GM12892 (cell line): Measurements from ENCODE around the gene S100PBP.
"Not testable (repeated sequence)": the region's sequence is repeated elsewhere in the genome, so short reads cannot be mapped to it uniquely, and the experiment has no call there.

Experiments used
- DNase-seq: peaks from one replicate; pipeline ENCODE4 v3.0.0; 2011; ENCODE audit not compliant: insufficient read length
- FAIRE-seq: peaks from 2 replicates; lab custom pipeline; 2011; peaks lifted over from hg19 to GRCh38; lab: Jason Lieb, UNC
- POLR2A ChIP-seq: IDR thresholded peaks from 2 replicates; pipeline ENCODE4 v1.6.1; 2011; ENCODE audit warnings: low read depth, low read length, control low read depth
- POLR2AphosphoS5 ChIP-seq: IDR thresholded peaks from 2 replicates; pipeline ENCODE4 v1.6.1; 2011; ENCODE audit warnings: low read depth, low read length, control low read depth
- TAF1 ChIP-seq: IDR thresholded peaks from 2 replicates; pipeline ENCODE4 v1.6.1; 2011; ENCODE audit warnings: low read depth, mild to moderate bottlenecking, control low read depth, low read length, borderline replicate concordance

The S100PBP gene

DNA sequence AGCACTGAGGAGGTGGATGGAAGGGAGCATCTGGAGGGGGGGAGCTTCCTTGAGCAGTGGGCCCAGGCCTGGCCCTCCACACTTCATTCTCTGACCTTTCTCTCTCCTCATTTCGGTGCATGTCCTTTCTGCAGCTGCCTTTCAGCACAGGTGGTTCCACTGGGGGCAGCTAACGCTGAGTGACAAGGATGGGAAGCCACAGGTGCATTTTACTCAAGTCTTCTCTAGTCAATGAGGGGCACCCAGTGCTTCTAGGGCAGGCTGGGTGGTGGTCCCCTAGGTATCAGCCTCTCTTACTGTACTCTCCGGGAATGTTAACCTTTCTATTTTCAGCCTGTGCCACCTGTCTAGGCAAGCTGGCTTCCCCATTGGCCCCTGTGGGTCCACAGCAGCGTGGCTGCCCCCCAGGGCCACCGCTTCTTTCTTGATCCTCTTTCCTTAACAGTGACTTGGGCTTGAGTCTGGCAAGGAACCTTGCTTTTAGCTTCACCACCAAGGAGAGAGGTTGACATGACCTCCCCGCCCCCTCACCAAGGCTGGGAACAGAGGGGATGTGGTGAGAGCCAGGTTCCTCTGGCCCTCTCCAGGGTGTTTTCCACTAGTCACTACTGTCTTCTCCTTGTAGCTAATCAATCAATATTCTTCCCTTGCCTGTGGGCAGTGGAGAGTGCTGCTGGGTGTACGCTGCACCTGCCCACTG is 43.5 kb upstream of the S100PBP start:
- no peak for DNase-seq
- FAIRE-seq = no peak

GRCh38 chr1:32774464-32774808 is 43.0 kb upstream of the S100PBP start:
- TF ChIP-seq TAF1 (no peak), POLR2A (no peak), POLR2AphosphoS5 (no peak)
- DNase-seq (no peak), FAIRE-seq (no peak)

More for the DNA sequence above, 43.5 kb upstream of the S100PBP start:
- TF ChIP-seq POLR2A (peak; percentile 44; the same call in 1 of the 2 replicates), TAF1 (no peak), POLR2AphosphoS5 (0 out of 2 replicates have a peak, but pooled peaks have one; percentile 57)

- DNase-seq (no peak), FAIRE-seq (no peak)
- TF ChIP-seq POLR2A (no peak), POLR2AphosphoS5 (no peak), TAF1 (no peak)
Observed at GRCh38 chr1:32774950-32775634, 42.4 kb upstream of the S100PBP start.

DNA sequence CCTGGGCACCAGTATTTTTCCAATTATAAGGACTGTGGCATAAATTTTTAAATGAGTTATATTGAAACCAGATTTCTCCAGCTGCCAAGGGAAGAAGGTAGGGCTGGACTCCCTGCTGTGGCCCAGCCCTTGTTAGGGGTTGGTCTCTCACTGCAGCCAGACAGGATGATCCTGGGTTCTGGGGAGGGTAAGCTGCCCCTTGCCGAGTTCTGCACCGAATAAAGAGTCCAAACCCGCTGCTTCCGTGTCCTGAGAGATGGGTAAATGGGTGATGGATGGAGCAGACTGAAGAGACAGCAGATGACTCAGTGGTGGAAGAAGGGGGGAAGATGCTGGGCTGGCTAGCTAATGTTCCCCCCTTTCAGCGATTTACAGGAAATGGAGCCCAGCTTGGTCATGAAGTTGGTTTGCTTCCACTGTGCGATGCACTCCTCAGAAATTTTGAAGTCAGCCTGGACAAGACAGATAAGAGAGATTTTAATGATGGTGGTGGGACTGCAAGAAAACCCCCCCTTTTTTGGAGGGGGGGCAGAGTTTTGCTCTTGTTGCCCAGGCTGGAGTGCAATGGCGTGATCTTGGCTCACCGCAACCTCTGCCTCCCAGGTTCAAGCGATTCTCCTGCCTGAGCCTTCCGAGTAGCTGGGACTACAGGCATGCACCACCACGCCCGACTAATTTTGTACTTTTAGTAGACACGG is 41.7 kb upstream of the S100PBP start:
- DNase-seq = no peak
- no peak for FAIRE-seq
- no peak for TF ChIP-seq TAF1
- TF ChIP-seq POLR2A = no peak
- no peak for TF ChIP-seq POLR2AphosphoS5

GRCh38 chr1:32779242-32779641 is 38.2 kb upstream of the S100PBP start:
- no peak for FAIRE-seq
- no peak for DNase-seq
- TF ChIP-seq TAF1 (no peak), POLR2A (no peak), POLR2AphosphoS5 (no peak)

DNA sequence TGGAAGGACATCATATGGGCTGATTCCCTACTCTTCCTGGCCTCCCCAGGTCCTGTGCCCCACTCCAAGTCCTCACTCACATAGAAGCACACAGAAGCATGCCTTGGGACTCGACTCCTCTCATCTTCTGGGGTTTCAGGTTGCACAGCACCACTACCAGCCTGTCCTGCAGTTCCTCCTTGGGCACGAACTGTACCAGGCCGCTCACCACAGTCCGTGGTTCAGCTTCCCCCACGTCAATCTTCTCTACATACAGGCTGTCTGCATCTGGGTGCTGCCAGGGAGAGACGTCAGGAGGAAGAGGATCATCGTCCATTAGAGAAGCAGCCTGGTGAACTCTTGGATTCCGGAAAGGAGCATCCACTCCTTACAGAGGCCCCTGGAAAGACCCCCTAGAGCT is 37.4 kb upstream of the S100PBP start:
- no peak for FAIRE-seq
- no peak for DNase-seq
- TF ChIP-seq TAF1 = no peak
- no peak for TF ChIP-seq POLR2A
- no peak for TF ChIP-seq POLR2AphosphoS5

DNA sequence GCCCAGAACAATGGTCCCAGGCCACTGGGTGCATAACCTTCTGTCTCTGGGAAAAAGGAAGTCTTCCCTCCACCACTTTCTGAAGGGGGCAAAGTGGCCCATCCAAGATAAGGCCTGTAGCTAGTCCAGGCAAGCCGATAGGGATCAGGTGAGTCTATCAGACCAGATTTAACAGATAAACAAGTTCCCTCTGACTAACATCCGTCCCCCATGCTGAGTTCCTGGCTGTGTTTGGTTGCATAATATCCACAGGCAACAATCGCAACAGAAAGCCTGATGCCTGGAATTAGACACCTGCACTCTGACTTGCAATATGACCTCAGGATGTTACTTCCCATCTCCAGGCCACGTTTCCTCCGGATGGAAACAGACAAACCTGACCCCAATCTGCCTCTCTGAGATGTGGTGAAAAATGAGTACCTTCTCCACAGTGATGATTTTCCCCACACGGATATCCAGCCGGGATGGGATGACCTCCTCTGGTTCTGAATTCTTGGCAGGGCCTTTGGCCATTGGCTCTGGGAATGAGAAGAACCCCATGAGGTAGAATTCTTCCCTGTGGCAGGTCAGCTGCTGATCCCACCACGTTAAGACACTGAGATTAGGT is 36.7 kb upstream of the S100PBP start:
- DNase-seq (no peak), FAIRE-seq (no peak)
- TF ChIP-seq POLR2A = no peak
- no peak for TF ChIP-seq POLR2AphosphoS5

DNA sequence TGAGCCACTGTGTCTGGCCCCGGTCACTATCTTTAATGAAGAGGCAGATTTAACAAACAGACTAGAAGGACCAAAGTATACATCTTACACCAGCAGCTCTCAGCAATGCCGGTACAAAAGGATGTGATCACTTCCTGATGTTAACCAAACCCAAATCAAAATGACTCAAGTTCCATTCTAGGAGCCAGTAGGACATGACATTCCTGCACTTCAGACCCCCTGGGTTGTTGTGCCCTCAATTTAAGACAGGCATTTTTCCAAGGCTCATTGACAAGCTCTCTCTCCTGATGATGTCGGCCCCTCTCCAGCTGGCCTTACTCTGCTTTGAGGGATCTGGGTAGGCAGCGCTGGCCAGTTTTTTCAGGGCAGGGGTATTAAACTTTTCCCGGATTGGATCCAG is 35.4 kb upstream of the S100PBP start:
- no peak for DNase-seq
- no peak for TF ChIP-seq POLR2AphosphoS5
- no peak for FAIRE-seq

DNA sequence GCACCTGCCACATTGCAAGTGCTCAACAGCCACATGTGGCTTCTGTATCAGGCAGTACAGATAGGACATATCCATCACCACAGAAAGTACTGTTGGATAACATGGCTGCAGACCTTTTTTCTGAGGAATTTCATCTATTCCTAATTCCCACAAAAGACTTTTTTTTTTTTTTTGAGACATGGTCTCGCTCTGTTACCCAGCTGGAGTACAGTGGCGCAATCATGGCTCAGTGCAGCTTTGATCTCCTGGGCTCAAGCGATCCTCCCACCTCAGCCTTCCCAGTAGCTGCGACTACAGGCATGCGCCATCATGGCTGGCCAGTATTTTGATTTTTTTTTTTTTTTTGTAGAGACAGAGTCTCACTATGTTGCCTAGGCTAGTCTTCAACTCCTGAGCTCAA is 33.6 kb upstream of the S100PBP start:
- no peak for DNase-seq
- TF ChIP-seq POLR2A (no peak), TAF1 (no peak), POLR2AphosphoS5 (no peak)
- FAIRE-seq = no peak

- DNase-seq = no peak
- FAIRE-seq = no peak
- TF ChIP-seq POLR2AphosphoS5 (no peak), TAF1 (no peak), POLR2A (no peak)
Observed at GRCh38 chr1:32784817-32785216, 32.6 kb upstream of the S100PBP start.

DNA sequence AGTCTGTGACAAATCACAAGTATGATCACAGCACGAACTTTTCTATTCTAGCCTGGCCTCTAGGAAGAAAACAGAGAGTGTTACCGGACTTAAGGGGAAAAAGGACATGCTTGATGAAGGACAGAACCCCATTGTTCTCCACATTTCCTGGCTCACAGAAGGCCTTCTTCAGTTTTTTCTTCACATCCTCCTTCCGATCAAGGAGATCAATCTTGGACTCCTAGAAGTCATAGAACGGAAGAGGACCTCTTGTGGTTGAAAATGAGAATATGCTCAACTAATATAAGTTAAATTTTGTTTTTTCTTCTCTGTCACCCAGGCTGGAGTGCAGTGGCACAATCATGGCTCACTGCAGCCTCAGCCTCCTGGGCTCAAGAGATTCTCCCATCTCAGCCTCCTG is 30.6 kb upstream of the S100PBP start:
- no peak for DNase-seq
- FAIRE-seq = no peak
- TF ChIP-seq POLR2AphosphoS5 = no peak
- no peak for TF ChIP-seq TAF1
- TF ChIP-seq POLR2A = no peak

DNA sequence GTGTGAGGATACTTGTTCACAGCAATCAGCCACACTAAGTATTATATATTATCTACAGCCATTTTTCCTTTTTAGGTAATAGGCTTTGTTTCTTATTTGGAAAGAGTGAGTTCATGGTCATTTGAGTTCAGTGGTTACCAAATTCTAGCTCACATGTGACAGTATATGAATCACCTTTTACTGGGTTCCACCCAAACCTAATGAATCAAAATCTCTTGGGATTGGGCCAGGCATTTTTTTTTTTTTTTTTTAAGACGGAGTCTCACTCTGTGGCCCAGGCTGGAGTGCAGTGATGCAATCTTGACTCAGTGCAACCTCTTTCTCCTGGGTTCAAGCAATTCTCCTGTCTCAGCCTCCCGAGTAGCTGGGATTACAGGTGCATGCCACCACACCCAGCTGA is 28.1 kb upstream of the S100PBP start:
- DNase-seq, FAIRE-seq: not testable (repeated sequence)
